Measurements from ENCODE around the gene CENPN.

DNA sequence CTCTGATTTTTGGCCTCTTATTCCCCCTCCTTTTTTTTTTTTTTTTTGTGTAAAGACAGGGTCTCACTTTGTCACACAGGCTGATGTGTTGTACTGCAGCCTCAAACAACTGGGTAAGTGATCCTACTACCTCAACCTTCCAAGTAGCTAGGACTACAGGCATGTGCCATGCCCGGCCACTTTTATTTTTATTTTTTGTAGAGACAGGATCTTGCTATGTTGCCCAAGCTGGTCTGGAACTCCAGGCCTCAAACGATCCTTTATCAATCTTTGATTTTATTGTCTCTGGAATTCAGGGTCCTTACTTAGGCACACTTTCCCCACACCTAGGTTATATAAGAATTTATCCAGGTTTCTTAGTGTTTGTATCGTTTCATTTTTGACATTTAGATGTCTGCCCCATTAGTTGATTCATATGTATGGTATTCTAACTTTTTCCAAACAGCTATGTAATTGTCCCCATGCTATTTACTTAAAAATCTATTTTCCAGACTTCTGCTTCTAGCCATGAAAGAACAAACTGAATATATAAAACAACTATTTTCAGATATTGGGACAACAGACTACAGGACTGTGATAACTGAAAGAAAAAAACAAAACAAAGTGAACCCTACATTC lies 14.2 kb upstream of the CENPN start:
- TF ChIP-seq, protein P1, sequence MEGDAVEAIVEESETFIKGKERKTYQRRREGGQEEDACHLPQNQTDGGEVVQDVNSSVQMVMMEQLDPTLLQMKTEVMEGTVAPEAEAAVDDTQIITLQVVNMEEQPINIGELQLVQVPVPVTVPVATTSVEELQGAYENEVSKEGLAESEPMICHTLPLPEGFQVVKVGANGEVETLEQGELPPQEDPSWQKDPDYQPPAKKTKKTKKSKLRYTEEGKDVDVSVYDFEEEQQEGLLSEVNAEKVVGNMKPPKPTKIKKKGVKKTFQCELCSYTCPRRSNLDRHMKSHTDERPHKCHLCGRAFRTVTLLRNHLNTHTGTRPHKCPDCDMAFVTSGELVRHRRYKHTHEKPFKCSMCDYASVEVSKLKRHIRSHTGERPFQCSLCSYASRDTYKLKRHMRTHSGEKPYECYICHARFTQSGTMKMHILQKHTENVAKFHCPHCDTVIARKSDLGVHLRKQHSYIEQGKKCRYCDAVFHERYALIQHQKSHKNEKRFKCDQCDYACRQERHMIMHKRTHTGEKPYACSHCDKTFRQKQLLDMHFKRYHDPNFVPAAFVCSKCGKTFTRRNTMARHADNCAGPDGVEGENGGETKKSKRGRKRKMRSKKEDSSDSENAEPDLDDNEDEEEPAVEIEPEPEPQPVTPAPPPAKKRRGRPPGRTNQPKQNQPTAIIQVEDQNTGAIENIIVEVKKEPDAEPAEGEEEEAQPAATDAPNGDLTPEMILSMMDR (IDR thresholded peaks at IDR 0.05) = no peak
- TF ChIP-seq POLR2A (IDR thresholded peaks at IDR 0.05) = no peak

Data from body of pancreas (tissue), 4 donors.